ENCODE results near the gene SNUPN. TPM values are rescaled to one million over a fixed set of nuclear protein-coding genes. Genes with fewer than 3 reads are reported as not detected.

Gene SNUPN
- polyA plus RNA-seq, 1 of the 3 experiments (the other 2 are of a cell fraction), result 31.7 TPM

DNA sequence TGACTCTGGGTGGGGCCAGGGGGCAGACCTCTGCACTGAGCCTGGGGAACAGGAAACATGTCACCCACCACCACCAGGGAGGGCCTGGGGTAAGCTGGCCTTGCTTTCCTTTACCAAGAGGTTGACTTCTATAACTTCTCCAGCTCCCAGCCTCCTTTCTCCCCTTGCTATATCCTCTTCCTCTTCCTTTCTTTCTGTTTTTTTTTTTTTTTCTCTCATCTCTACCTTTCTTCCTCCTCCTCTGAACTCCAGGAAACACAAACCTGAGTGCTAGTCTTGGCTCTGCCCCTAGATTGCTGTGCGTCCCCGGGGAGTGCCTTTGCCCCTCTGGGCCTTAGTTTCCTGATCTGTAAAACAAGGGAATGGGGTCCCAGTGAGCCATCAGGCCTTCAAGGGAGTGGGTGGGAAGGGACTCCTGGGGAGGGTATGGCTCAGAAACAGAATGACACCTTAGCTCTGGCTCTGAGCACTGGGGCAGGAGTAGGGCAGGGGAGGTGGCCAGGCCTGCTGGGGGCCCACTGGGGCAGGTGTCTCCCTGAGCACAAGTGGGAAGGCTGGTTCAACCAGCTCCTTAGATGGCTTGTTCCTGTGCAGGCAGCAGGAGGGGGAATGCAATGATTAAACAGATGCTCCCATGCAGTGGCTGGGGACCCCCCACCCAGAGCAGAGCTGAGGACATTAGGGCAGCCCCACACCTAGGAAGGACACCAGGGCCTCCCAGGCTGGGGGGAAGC, 26.5 kb upstream of the SNUPN start:
- H4K20me1 ChIP-seq (ENCODE audit: insufficient read depth), result peaks cover 64% of the 10 kb centered on the region
- H3K4me3 ChIP-seq (ENCODE audit: low read depth in 2 of 2, low read length in 1 of 2), result peak overlapping the region in 1 of 2 experiments; percentile 98; a peak in 2 of 4 replicates
- H3K27ac ChIP-seq (ENCODE audit: low read depth in 2 of 2, low read length in 1 of 2), result peak overlapping the region in 1 of 2 experiments; percentile 24; a peak in 1 of 4 replicates

DNA sequence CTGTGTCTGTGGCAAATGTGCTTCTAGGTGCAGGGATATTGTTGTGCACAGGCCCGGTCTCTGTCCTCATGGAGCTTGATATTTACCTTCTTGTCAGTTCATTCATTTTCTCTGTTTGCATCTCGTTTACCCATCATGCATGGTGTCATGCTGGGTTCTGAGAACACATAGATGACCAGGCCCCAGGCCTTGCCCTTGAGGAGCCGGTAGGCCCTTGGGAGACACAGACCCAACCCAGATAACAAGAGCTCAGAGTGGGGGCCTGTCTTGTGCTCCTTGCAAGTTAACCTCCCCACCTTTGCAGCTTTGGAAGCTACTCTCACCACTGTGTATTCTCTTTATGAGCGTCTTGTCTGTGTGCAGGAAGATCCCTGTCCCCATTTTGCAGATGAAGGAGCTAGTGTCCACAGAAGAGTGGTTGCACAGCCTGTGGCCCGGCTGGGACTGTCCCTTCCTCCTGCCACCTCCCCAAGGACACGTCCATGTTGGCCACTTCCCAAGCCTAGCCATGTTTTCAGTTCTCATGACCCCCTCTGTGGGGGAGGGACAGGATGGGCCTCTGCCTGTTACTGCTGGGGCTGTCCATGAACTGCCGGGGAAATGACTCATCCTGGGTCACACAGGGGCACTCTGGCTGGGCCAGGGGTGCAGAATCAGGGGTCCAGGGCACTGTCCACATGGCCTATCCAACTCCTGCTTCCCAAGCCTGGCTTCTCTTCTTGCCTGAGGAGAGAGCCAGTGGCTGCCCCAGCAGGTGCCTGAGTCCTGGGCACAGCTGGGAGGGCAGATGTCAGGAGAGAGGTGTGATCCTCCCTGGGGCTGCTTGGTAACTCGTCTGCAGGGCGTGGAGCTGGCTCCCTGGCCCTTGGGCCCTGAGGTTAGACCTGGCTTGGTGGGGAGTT, 25.6 kb upstream of the SNUPN start:
- POLR2A ChIA-PET, result interaction anchor here (0.6 kb wide), 1 partner anchor 82 kb away, joined by 3 read pairs; no protein-coding TSS in a partner anchor
- DNase-seq, result no peak
- H3K4me2 ChIP-seq, result peak overlapping the region; percentile 99
- H3K9ac ChIP-seq, result peak overlapping the region; percentile 39; the same call in 1 of the 2 replicates
- peak overlapping the region; percentile 12 to 98; a peak in 3 of 4 replicates for H3K4me3 ChIP-seq (ENCODE audit: low read depth in 2 of 2, low read length in 1 of 2)
- H3K36me3 ChIP-seq (replicated peaks in 1 of 2; ENCODE audit: control insufficient read depth in 1 of 2, insufficient read depth in 2 of 2, low read length in 1 of 2), result peaks cover 0 to 10% of the 10 kb centered on the region in 2 experiments
- H3K27me3 ChIP-seq (ENCODE audit: insufficient read depth), result no peaks in the 10 kb centered on the region
- peaks cover 13 to 54% of the 10 kb centered on the region in 2 experiments; a peak in 3 of 4 replicates for H3K4me1 ChIP-seq (ENCODE audit: control insufficient read depth in 1 of 2, insufficient read depth in 2 of 2, low read depth in 1 of 2, low read length in 1 of 2)
- CTCF ChIA-PET, result interaction anchor here (1.0 to 1.4 kb wide), 3 partner anchors 9 to 82 kb away, joined by 3 to 4 read pairs (median 3); no protein-coding TSS in a partner anchor
- H3K9me3 ChIP-seq, result no peaks in the 10 kb centered on the region
- 72% methylated on average over 5 of the region's 9 CpGs for WGBS (ENCODE audit: low lambda C conversion rate)
- H3K27ac ChIP-seq (ENCODE audit: low read depth in 2 of 2, low read length in 1 of 2), result peak overlapping the region in 1 of 2 experiments; percentile 24; a peak in 2 of 4 replicates
- no peak for TF ChIP-seq YY1 (IDR thresholded peaks at IDR 0.05; ENCODE audit: low read depth)
- no peak for TF ChIP-seq JUND (IDR thresholded peaks at IDR 0.05)
- no peak; the same call in 1 of the 2 replicates for TF ChIP-seq RXRA (IDR thresholded peaks at IDR 0.05; ENCODE audit: borderline replicate concordance, low read depth)
- TF ChIP-seq ELF1 (IDR thresholded peaks at IDR 0.05), result no peak
- TF ChIP-seq EP300 (IDR thresholded peaks at IDR 0.05; ENCODE audit: borderline replicate concordance in 1 of 2, low read depth in 1 of 2, low read length in 1 of 2), result no peak
- TF ChIP-seq, protein P1, sequence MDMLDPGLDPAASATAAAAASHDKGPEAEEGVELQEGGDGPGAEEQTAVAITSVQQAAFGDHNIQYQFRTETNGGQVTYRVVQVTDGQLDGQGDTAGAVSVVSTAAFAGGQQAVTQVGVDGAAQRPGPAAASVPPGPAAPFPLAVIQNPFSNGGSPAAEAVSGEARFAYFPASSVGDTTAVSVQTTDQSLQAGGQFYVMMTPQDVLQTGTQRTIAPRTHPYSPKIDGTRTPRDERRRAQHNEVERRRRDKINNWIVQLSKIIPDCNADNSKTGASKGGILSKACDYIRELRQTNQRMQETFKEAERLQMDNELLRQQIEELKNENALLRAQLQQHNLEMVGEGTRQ (IDR thresholded peaks at IDR 0.05; ENCODE audit: borderline replicate concordance, low read depth, low read length), result no peak
- TF ChIP-seq, protein P2, sequence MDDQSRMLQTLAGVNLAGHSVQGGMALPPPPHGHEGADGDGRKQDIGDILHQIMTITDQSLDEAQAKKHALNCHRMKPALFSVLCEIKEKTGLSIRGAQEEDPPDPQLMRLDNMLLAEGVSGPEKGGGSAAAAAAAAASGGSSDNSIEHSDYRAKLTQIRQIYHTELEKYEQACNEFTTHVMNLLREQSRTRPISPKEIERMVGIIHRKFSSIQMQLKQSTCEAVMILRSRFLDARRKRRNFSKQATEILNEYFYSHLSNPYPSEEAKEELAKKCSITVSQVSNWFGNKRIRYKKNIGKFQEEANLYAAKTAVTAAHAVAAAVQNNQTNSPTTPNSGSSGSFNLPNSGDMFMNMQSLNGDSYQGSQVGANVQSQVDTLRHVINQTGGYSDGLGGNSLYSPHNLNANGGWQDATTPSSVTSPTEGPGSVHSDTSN (IDR thresholded peaks at IDR 0.05), result no peak
- TF ChIP-seq FOSL2 (IDR thresholded peaks at IDR 0.05; ENCODE audit: borderline replicate concordance, low read depth), result peak; percentile 5; the same call in 1 of the 2 replicates
- H3K79me2 ChIP-seq (ENCODE audit: insufficient read depth), result peaks cover 98% of the 10 kb centered on the region
- H3K9me2 ChIP-seq, result no peaks in the 10 kb centered on the region
- H3F3A ChIP-seq (replicated peaks; ENCODE audit: insufficient read depth), result no peaks in the 10 kb centered on the region
- peaks cover 60% of the 10 kb centered on the region for H4K20me1 ChIP-seq (ENCODE audit: insufficient read depth)
- no peak overlapping the region for H2AFZ ChIP-seq (ENCODE audit: low read depth)

More for the DNA sequence above, 26.5 kb upstream of the SNUPN start:
- Histone ChIP-seq H3K27me3 (ENCODE audit: insufficient read depth) (no peaks in the 10 kb centered on the region), H3K36me3 (replicated peaks in 1 of 2; ENCODE audit: control insufficient read depth in 1 of 2, insufficient read depth in 2 of 2, low read length in 1 of 2) (peaks cover 4 to 10% of the 10 kb centered on the region in 2 experiments), H3K79me2 (ENCODE audit: insufficient read depth) (peaks cover 94% of the 10 kb centered on the region), H3K9me2 (no peaks in the 10 kb centered on the region), H3F3A (replicated peaks; ENCODE audit: insufficient read depth) (no peaks in the 10 kb centered on the region), H3K9me3 (no peaks in the 10 kb centered on the region), H3K4me1 (ENCODE audit: control insufficient read depth in 1 of 2, insufficient read depth in 2 of 2, low read depth in 1 of 2, low read length in 1 of 2) (peaks cover 9 to 46% of the 10 kb centered on the region in 2 experiments; a peak in 2 of 4 replicates), H3K9ac (peak overlapping the region; percentile 39), H3K4me2 (peak overlapping the region; percentile 99), H2AFZ (ENCODE audit: low read depth) (no peak overlapping the region)
- TF ChIP-seq FOXM1 (IDR thresholded peaks at IDR 0.05; ENCODE audit: low read depth), result no peak
- no peak for TF ChIP-seq RFX5 (IDR thresholded peaks at IDR 0.05; ENCODE audit: low read length)
- no peak for TF ChIP-seq TAF1 (IDR thresholded peaks at IDR 0.05; ENCODE audit: borderline replicate concordance, low read depth, low read length)
- no peak for TF ChIP-seq CHD2 (IDR thresholded peaks at IDR 0.05; ENCODE audit: low read length, partially characterized antibody)
- TF ChIP-seq MEF2A (IDR thresholded peaks at IDR 0.05; ENCODE audit: borderline replicate concordance, low read depth), result no peak
- TF ChIP-seq JUND (IDR thresholded peaks at IDR 0.05), result no peak
- TF ChIP-seq RXRA (IDR thresholded peaks at IDR 0.05; ENCODE audit: borderline replicate concordance, low read depth), result no peak
- no peak for TF ChIP-seq GATA2 (CRISPR knock-in tag; IDR thresholded peaks at IDR 0.05)
- TF ChIP-seq GABPA (IDR thresholded peaks at IDR 0.05; ENCODE audit: low read depth), result no peak
- no peak for TF ChIP-seq RAD21 (IDR thresholded peaks at IDR 0.05; ENCODE audit: low read length)
- 95% methylated on average over 2 of the region's 2 CpGs for whole genome bisulfite sequencing (ENCODE audit: low lambda C conversion rate)
- ChIA-PET CTCF (interaction anchor here (1.2 to 1.4 kb wide), 2 partner anchors 11 to 81 kb away, joined by 3 to 4 read pairs; no protein-coding TSS in a partner anchor), POLR2A (no interaction called here)
- no peak for DNase-seq

Data from SK-N-SH (cell line).